Stomach (tissue), 9 donors: Measurements from ENCODE around the gene TOMM40. TPM values are rescaled to one million over a fixed set of nuclear protein-coding genes. Genes with fewer than 3 reads are reported as not detected.

ENCODE experiments used
- DNase-seq, 2 donors: peaks; one replicate each; pipeline versions ENCODE4 v3.0.0 to v3.0.0-alpha.2; 2013 to 2019
- H3K27ac ChIP-seq, 5 donors: fragments of 200-600 bp in 4 of 5; sonication (generic) in 4 of 5; one replicate each; pipeline ENCODE4 v1.5.1; 2013 to 2019; ENCODE audit warnings: mild to moderate bottlenecking in 1 of 5, moderate library complexity in 1 of 5
- H3K27me3 ChIP-seq, 3 donors: fragments of 200-600 bp; sonication (generic); one replicate each; pipeline ENCODE4 v1.5.1; 2017 to 2019; ENCODE audit warnings: mixed run types in 1 of 3
- H3K36me3 ChIP-seq, 4 donors: fragments of 200-600 bp; sonication (generic); 1 replicate in 3 of 4; 2 replicates in 1 of 4; pipeline ENCODE4 v1.5.1; 2016 to 2019
- H3K4me1 ChIP-seq, 4 donors: fragments of 200-600 bp; sonication (generic); one replicate each; pipeline ENCODE4 v1.5.1; 2016 to 2019
- H3K4me3 ChIP-seq, 4 donors: fragments of 200-600 bp; sonication (generic) in 3 of 4; one replicate each; pipeline ENCODE4 v1.5.1; 2016 to 2019; ENCODE audit warnings: mild to moderate bottlenecking in 1 of 4
- H3K9me3 ChIP-seq, 4 donors: fragments of 200-600 bp; sonication (generic); one replicate each; pipeline ENCODE4 v1.5.1; 2016 to 2019
- EP300 ChIP-seq: sonication (generic); formaldehyde crosslinking; IDR thresholded peaks from one replicate; pipeline ENCODE4 v1.6.1; 2017; ENCODE audit warnings: antibody characterized with exemption
- POLR2A ChIP-seq, 4 donors: fragments of 450-650 bp; IDR thresholded peaks; one replicate each; pipeline ENCODE4 v1.6.1; 2016; ENCODE audit warnings: antibody characterized with exemption in 4 of 4, control low read depth in 2 of 4, mild to moderate bottlenecking in 1 of 4, moderate library complexity in 1 of 4
- POLR2AphosphoS5 ChIP-seq, 3 donors: sonication (generic); formaldehyde crosslinking; IDR thresholded peaks; one replicate each; pipeline ENCODE4 v1.6.1; 2016; ENCODE audit warnings: antibody characterized with exemption in 3 of 3
- WGBS, 5 donors: extraction: QIAGEN DNeasy Blood & Tissue Kit in 3 of 5; methylation state at CpG; one replicate each; pipeline versions ENCODE4 v1.1.5 to v1.1.7; 2013 to 2018; 5-methylcytosine and 5-hydroxymethylcytosine counted together
- intact Hi-C: fragments of 100-400 bp; cut with DNase I; formaldehyde crosslinking; loops from one replicate; pipeline ENCODE4 v1.15.1; 2023; ENCODE audit warnings: low total_unique reads
- polyA plus RNA-seq, 3 donors: library from polyadenylated mRNA; stranded (reverse); fragments of 200-250 nt; gene quantifications; one replicate each; pipeline ENCODE4 v1.2.3, GENCODE V29; 2013
- total RNA-seq, 5 donors: library from RNA; depleted of rRNA; stranded (reverse); fragments of >200 nt; gene quantifications; one replicate each; pipeline versions ENCODE4 v1.1.0 to v1.2.3, GENCODE V29; 2014 to 2016
- TF ChIP-seq, protein P1 (sequence below), 7 experiments: fragments of 450-650 bp in 4 of 7; fragments of 200-600 bp in 3 of 7; sonication (generic) in 3 of 7; IDR thresholded peaks; one replicate each; pipeline ENCODE4 v1.5.1; 2016 to 2019; ENCODE audit warnings: antibody characterized with exemption in 7 of 7, control low read depth in 2 of 7, mild to moderate bottlenecking in 1 of 7
- donor health status: healthy with polysubstance abuse.
- donor health status: Bipolar disorder and iron deficiency.
- donor health status: healthy.

The TOMM40 gene
- total and polyA plus RNA-seq, 8 donors = 7.1 to 100 (median 25.5) TPM

DNA sequence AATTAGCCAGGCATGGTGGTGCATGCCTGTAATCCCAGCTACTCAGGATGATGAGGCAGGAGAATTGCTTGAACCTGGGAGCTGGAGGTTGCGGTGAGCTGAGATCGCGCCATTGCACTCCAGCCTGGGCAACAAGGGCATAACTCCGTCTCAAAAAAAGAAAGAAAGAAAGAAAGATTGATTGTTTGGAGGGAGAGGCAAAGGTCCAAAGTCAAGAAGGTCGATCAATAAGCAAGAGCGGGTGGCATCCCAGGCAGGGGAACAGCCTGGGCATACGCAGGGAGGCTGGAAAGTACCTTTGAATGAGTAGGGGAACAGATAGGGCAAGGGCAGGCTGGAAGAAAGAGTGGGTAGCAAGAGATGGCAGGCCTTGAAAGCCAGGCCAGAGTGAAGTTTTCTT, 39.0 kb downstream of the TOMM40 start:
- peaks cover 5 to 27% (median 15%) of the 10 kb centered on the region in 4 donors for H3K4me1 ChIP-seq
- TF ChIP-seq, protein P1, sequence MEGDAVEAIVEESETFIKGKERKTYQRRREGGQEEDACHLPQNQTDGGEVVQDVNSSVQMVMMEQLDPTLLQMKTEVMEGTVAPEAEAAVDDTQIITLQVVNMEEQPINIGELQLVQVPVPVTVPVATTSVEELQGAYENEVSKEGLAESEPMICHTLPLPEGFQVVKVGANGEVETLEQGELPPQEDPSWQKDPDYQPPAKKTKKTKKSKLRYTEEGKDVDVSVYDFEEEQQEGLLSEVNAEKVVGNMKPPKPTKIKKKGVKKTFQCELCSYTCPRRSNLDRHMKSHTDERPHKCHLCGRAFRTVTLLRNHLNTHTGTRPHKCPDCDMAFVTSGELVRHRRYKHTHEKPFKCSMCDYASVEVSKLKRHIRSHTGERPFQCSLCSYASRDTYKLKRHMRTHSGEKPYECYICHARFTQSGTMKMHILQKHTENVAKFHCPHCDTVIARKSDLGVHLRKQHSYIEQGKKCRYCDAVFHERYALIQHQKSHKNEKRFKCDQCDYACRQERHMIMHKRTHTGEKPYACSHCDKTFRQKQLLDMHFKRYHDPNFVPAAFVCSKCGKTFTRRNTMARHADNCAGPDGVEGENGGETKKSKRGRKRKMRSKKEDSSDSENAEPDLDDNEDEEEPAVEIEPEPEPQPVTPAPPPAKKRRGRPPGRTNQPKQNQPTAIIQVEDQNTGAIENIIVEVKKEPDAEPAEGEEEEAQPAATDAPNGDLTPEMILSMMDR (IDR thresholded peaks at IDR 0.05) = no peak
- TF ChIP-seq EP300 (no peak), POLR2AphosphoS5 (IDR thresholded peaks at IDR 0.05) (no peak), POLR2A (IDR thresholded peaks at IDR 0.05) (no peak)
- no peaks in the 10 kb centered on the region for H3K9me3 ChIP-seq
- H3K27me3 ChIP-seq = peaks cover 0 to 4% (median 0%) of the 10 kb centered on the region in 3 donors
- H3K4me3 ChIP-seq = no peak overlapping the region
- WGBS, 5 donors = 65 to 83% (median 83%) methylated on average over 7 of the region's 7 CpGs
- intact Hi-C loops = no loop called here
- H3K27ac ChIP-seq = no peak overlapping the region
- H3K36me3 ChIP-seq = no peaks in the 10 kb centered on the region
- DNase-seq = no peak

DNA sequence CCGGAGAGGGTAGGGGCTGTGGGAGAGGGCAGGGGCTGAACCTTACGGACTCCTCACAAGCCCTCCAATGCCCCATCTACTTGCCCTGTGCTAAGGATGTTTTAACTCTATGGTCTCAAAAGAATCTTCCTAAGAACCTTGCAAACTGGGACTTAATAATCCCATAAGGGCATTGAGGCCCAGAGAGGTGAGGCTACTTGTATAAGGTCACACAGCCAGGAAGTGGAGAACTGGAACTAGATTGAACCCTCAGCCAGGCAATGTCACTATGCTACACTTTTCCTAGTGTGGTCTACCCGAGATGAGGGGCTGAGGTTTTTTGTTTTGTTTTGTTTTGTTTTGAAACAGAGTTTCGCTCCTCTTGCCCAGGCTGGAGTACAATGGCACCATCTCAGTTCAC, 40.5 kb downstream of the TOMM40 start:
- Histone ChIP-seq H3K27ac (no peak overlapping the region), H3K27me3 (peaks cover 0 to 2% (median 0%) of the 10 kb centered on the region in 3 donors), H3K36me3 (no peaks in the 10 kb centered on the region), H3K4me3 (no peak overlapping the region), H3K4me1 (peaks cover 4 to 20% (median 13%) of the 10 kb centered on the region in 4 donors), H3K9me3 (no peaks in the 10 kb centered on the region)
- intact Hi-C loops = no loop called here
- TF ChIP-seq, protein P1 (IDR thresholded peaks at IDR 0.05) = no peak
- WGBS, 5 donors = 85 to 89% (median 88%) methylated on average over 4 of the region's 4 CpGs
- no peak for DNase-seq

DNA sequence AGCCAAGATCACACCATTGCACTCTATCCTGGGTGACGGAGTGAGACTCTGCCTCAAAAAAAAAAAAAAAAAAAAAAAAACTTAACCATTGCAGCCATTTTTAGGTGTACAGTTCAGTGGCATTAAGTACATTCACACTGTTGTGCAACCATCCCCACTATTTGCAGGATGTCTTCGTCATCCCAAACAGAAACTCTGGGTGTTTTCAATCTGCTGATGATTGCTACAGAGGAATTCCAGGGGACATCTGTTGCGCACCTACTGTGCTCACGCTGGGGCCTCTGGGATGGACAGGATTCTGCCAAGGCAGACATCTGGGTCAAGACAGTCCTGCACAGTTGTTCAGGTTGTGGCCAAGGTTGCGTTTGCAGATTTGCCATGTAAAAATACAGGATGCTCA, 48.6 kb downstream of the TOMM40 start:
- DNase-seq = no peak
- H3K9me3 ChIP-seq = no peaks in the 10 kb centered on the region
- H3K27me3 ChIP-seq = no peaks in the 10 kb centered on the region
- no peak for TF ChIP-seq POLR2A (IDR thresholded peaks at IDR 0.05)
- no peak for TF ChIP-seq POLR2AphosphoS5 (IDR thresholded peaks at IDR 0.05)
- TF ChIP-seq, protein P1 (IDR thresholded peaks at IDR 0.05) = no peak
- TF ChIP-seq EP300 = no peak
- H3K4me3 ChIP-seq = no peak overlapping the region
- H3K36me3 ChIP-seq = no peaks in the 10 kb centered on the region
- 67 to 82% (median 73%) methylated on average over 5 of the region's 5 CpGs for WGBS, 5 donors
- no peak overlapping the region for H3K27ac ChIP-seq
- intact Hi-C loops = no loop called here
- peaks cover 0 to 7% (median 3%) of the 10 kb centered on the region in 4 donors for H3K4me1 ChIP-seq

DNA sequence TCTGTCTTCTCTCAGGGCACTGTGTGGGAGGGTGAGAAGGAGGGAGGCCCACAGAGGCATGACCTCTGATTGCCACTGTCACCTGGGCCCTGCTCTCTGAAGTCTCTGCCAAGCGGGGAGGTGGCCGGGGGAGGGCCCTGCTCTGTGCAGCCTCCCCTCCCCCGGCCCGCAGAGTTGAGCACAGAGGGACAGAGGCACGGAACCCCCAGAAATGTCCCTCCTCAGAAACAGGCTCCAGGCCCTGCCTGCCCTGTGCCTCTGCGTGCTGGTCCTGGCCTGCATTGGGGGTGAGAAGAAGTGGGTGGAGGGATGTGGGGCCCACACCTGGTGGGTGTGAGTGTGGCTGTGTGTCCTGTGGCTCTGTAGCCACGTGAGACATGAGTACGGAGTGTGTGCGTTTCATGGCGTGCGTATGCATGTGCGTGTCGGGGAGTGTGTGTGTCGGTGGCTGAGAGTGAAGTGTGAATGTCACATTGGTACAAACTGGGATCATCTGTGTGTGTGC, 51.1 kb downstream of the TOMM40 start, which contains the start of gene APOC4:
Gene APOC4, plus strand, starts transcription at position 171 of the 505 bp plus-strand sequence. Its CDS starts 41 bp downstream, at position 212.
- H3K27me3 ChIP-seq = no peaks in the 10 kb centered on the region
- no peak within 1 kb of the TSS for H3K27ac ChIP-seq
- WGBS, 5 donors = 82 to 90% (median 87%) methylated on average over 13 to 14 of the region's 14 CpGs
- no peaks in the 10 kb centered on the region for H3K36me3 ChIP-seq
- H3K9me3 ChIP-seq = no peaks in the 10 kb centered on the region
- H3K4me1 ChIP-seq = no peaks in the 10 kb centered on the region
- intact Hi-C loops = no loop called here
- DNase-seq = no peak
- no peak for TF ChIP-seq EP300
- no peak for TF ChIP-seq POLR2A (IDR thresholded peaks at IDR 0.05)
- TF ChIP-seq, protein P1 (IDR thresholded peaks at IDR 0.05) = no peak
- TF ChIP-seq POLR2AphosphoS5 (IDR thresholded peaks at IDR 0.05) = no peak
- H3K4me3 ChIP-seq = no peak within 1 kb of the TSS
